ENCODE measurements around the gene ZBTB7C.

DNA sequence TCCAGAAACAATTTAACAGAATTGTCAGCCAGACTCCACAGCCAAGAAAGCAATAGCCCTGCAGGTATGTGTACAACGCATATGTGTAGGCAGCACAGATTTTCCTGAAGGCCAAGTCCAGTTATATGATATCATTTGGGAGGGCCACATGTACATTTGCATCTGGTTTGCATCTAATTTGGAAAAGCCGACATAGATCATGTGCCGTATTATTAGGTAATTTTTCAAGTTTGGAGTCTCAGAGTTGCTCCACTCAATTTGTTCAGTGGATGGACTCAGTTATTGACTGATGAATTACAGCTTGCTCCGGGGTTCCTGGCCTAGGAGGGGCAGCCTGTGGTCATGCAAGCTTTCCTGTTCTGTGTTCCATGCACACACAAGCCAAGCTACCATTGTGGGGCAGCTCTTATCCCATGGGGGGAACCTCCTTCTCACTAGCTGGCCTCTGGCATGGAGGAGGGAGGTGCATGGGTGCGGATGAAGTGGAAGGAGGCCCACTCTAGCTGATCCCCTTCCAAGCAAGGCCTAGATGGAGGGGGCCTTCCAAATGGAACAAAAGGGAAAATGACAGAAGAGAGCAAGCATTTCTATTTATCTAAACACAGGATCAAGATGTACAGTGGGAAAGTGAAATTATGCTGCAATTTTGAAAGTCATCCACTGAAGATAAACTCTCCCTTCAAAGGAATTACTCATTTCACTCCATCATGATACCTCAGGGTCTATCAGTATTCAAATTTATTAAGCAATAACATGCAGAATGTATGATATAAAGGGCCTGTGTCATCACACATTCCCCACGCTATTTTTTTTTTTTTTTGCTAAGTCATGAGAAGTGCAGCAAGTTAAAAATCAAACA lies 276.2 kb downstream of the ZBTB7C start:
- TF ChIP-seq, protein P1, sequence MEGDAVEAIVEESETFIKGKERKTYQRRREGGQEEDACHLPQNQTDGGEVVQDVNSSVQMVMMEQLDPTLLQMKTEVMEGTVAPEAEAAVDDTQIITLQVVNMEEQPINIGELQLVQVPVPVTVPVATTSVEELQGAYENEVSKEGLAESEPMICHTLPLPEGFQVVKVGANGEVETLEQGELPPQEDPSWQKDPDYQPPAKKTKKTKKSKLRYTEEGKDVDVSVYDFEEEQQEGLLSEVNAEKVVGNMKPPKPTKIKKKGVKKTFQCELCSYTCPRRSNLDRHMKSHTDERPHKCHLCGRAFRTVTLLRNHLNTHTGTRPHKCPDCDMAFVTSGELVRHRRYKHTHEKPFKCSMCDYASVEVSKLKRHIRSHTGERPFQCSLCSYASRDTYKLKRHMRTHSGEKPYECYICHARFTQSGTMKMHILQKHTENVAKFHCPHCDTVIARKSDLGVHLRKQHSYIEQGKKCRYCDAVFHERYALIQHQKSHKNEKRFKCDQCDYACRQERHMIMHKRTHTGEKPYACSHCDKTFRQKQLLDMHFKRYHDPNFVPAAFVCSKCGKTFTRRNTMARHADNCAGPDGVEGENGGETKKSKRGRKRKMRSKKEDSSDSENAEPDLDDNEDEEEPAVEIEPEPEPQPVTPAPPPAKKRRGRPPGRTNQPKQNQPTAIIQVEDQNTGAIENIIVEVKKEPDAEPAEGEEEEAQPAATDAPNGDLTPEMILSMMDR (IDR thresholded peaks at IDR 0.05): no peak
- no peak for TF ChIP-seq POLR2A (IDR thresholded peaks at IDR 0.05)
- no peak for TF ChIP-seq POLR2AphosphoS5 (IDR thresholded peaks at IDR 0.05)
